WTC11 (cell line): ENCODE measurements around the gene INPP5A.

Source experiments
- CREB1 ChIP-seq: sonication (generic); formaldehyde crosslinking; IDR thresholded peaks from 2 replicates; pipeline ENCODE4 v1.8.0; 2023; ENCODE audit warnings: mild to moderate bottlenecking, missing genetic modification reagents
- CTCF ChIP-seq: fragments of 200-600 bp; IDR thresholded peaks from 2 replicates; pipeline ENCODE4 v1.8.0; 2022; ENCODE audit warnings: antibody characterized with exemption
- ESRRA ChIP-seq: sonication (generic); formaldehyde crosslinking; IDR thresholded peaks from 2 replicates; pipeline ENCODE4 v1.8.1; 2022; ENCODE audit warnings: mild to moderate bottlenecking, missing genetic modification reagents, borderline replicate concordance
- IRF1 ChIP-seq: sonication (generic); formaldehyde crosslinking; IDR thresholded peaks from 2 replicates; pipeline ENCODE4 v1.8.0; 2023; ENCODE audit warnings: missing genetic modification reagents
- JUN ChIP-seq: sonication (generic); formaldehyde crosslinking; IDR thresholded peaks from 2 replicates; pipeline ENCODE4 v1.8.0; 2023; ENCODE audit warnings: mild to moderate bottlenecking, missing genetic modification reagents
- NFYB ChIP-seq: sonication (generic); formaldehyde crosslinking; conservative IDR thresholded peaks from 2 replicates; pipeline ENCODE4 v1.8.0; 2022; ENCODE audit warnings: low read depth, missing genetic modification reagents
- NR1H2 ChIP-seq: sonication (generic); formaldehyde crosslinking; IDR thresholded peaks from 2 replicates; pipeline ENCODE4 v1.9.0; 2021; ENCODE audit warnings: mild to moderate bottlenecking, moderate library complexity, missing genetic modification reagents
- SMAD3 ChIP-seq: sonication (generic); formaldehyde crosslinking; IDR thresholded peaks from 2 replicates; pipeline ENCODE4 v1.8.0; 2022; ENCODE audit warnings: missing genetic modification reagents, mild to moderate bottlenecking, borderline replicate concordance
- SMAD4 ChIP-seq: sonication (generic); formaldehyde crosslinking; IDR thresholded peaks from 2 replicates; pipeline ENCODE4 v1.8.0; 2022; ENCODE audit warnings: mild to moderate bottlenecking, missing genetic modification reagents
- ZNF423 ChIP-seq: fragments of 250-450 bp; sonication (Bioruptor Pico); IDR thresholded peaks from 2 replicates; pipeline ENCODE4 v2.1.2; 2022; ENCODE audit warnings: mild to moderate bottlenecking, moderate library complexity
- ZNF512 ChIP-seq: sonication (generic); formaldehyde crosslinking; IDR thresholded peaks from 2 replicates; pipeline ENCODE4 v1.8.1; 2022; ENCODE audit warnings: missing genetic modification reagents, borderline replicate concordance

- TF ChIP-seq CTCF: no peak
- no peak for TF ChIP-seq ZNF423 (CRISPR knock-in tag)
- TF ChIP-seq NFYB: no peak
- no peak for TF ChIP-seq SMAD3 (CRISPR knock-in tag)
- TF ChIP-seq NR1H2: no peak
- TF ChIP-seq ZNF512 (CRISPR knock-in tag): no peak
- no peak for TF ChIP-seq SMAD4 (CRISPR knock-in tag)
- TF ChIP-seq CREB1: no peak
- TF ChIP-seq ESRRA (CRISPR knock-in tag): no peak
- TF ChIP-seq IRF1 (CRISPR knock-in tag): no peak
- no peak for TF ChIP-seq JUN (CRISPR knock-in tag)
Measured at GRCh38 chr10:132716691-132717490, 179.3 kb downstream of the INPP5A start.
